Endodermal cell (in vitro differentiated cells): ENCODE results near the gene ORAI1. TPM values are rescaled to one million over a fixed set of nuclear protein-coding genes. Genes with fewer than 3 reads are reported as not detected.

ENCODE experiments used
- DNase-seq: peaks from one replicate; pipeline ENCODE4 v3.0.0-alpha.2; 2017
- H3K27ac ChIP-seq: 2 replicates; pipeline ENCODE4 v1.5.1; 2013; ENCODE audit warnings: mild to moderate bottlenecking, low read depth, low read length, moderate library complexity
- H3K27me3 ChIP-seq: 2 replicates; pipeline ENCODE4 v1.6.1; 2013; ENCODE audit warnings: mild to moderate bottlenecking, low read length, moderate library complexity; ENCODE audit not compliant: insufficient read depth, control insufficient read depth, poor library complexity, severe bottlenecking
- H3K36me3 ChIP-seq: 2 replicates; pipeline ENCODE4 v1.7.0; 2013; ENCODE audit warnings: mild to moderate bottlenecking, low read length, moderate library complexity; ENCODE audit not compliant: control insufficient read depth, insufficient read depth
- H3K4me1 ChIP-seq: one replicate; pipeline ENCODE4 v1.7.0; 2013; ENCODE audit warnings: low read length; ENCODE audit not compliant: control insufficient read depth, insufficient read depth
- H3K4me3 ChIP-seq: 2 replicates; pipeline ENCODE4 v1.5.1; 2013; ENCODE audit warnings: mild to moderate bottlenecking, low read length, moderate library complexity
- H3K9ac ChIP-seq: 2 replicates; pipeline ENCODE4 v1.6.1; 2013; ENCODE audit warnings: mild to moderate bottlenecking, low read length, moderate library complexity; ENCODE audit not compliant: poor library complexity, severe bottlenecking; ENCODE audit errors: extremely low read depth
- H3K9me3 ChIP-seq: 2 replicates; pipeline ENCODE4 v1.6.1; 2013; ENCODE audit warnings: mild to moderate bottlenecking, low read length, moderate library complexity; ENCODE audit not compliant: control insufficient read depth
- H3K27ac Mint-ChIP-seq: 2 replicates; pipeline ENCODE4 v1.8.0; 2020; ENCODE audit warnings: mixed read lengths
- H3K27me3 Mint-ChIP-seq: 2 replicates; pipeline ENCODE4 v1.8.0; 2021; ENCODE audit warnings: mild to moderate bottlenecking, mixed read lengths; ENCODE audit not compliant: insufficient read depth
- H3K36me3 Mint-ChIP-seq: 2 replicates; pipeline ENCODE4 v1.8.0; 2020; ENCODE audit warnings: low read depth, mixed read lengths
- H3K4me1 Mint-ChIP-seq: 2 replicates; pipeline ENCODE4 v1.8.0; 2020; ENCODE audit warnings: mixed read lengths
- H3K4me3 Mint-ChIP-seq: 2 replicates; pipeline ENCODE4 v1.8.0; 2020; ENCODE audit warnings: mild to moderate bottlenecking, moderate library complexity, mixed read lengths
- H3K9me3 Mint-ChIP-seq: 2 replicates; pipeline ENCODE4 v1.8.0; 2020; ENCODE audit warnings: mild to moderate bottlenecking, mixed read lengths
- WGBS, 2 experiments: methylation state at CpG; one replicate each; pipeline versions ENCODE4 v1.1.5 to v1.1.7; 2013; ENCODE audit warnings: missing lambda C conversion rate in 2 of 2, mixed read lengths in 1 of 2; ENCODE audit not compliant: insufficient coverage in 1 of 2, insufficient read length in 1 of 2; 5-methylcytosine and 5-hydroxymethylcytosine counted together
- total RNA-seq, 2 donors: library from RNA; stranded (reverse); fragmentation: NEBNext Ultra II Directional in 1 of 2; extraction: Animal tissue kit (Norgen Biotek cat#: 25700) in 1 of 2; gene quantifications; 2 replicates in 1 of 2; 3 replicates in 1 of 2; pipeline ENCODE4 v1.2.1, GENCODE V29; 2021
- TF ChIP-seq, protein P1 (sequence below): fragments of 200-600 bp; sonication (generic); conservative IDR thresholded peaks from 2 replicates; pipeline ENCODE4 v1.5.0; 2021; ENCODE audit warnings: antibody characterized with exemption, mild to moderate bottlenecking

Gene ORAI1
- total RNA-seq, 2 donors from 2014 or later, result 35.3 to 39.2 TPM

DNA sequence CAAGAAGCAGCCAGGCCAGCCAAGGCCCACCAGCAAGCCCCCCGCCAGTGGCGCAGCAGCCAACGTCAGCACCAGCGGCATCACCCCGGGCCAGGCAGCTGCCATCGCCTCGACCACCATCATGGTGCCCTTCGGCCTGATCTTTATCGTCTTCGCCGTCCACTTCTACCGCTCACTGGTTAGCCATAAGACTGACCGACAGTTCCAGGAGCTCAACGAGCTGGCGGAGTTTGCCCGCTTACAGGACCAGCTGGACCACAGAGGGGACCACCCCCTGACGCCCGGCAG, 15.0 kb downstream of the ORAI1 start:
- Histone ChIP-seq H3K27ac (no peak overlapping the region), H3K9ac (no peak overlapping the region), H3K4me1 (no peaks in the 10 kb centered on the region), H3K27me3 (no peaks in the 10 kb centered on the region), H3K4me3 (no peak overlapping the region), H3K9me3 (no peaks in the 10 kb centered on the region), H3K36me3 (peaks cover 32% of the 10 kb centered on the region)
- Mint-ChIP-seq H3K36me3 (peaks cover 47% of the 10 kb centered on the region), H3K4me1 (no peaks in the 10 kb centered on the region), H3K27ac (peak overlapping the region; percentile 26), H3K9me3 (peaks cover 4% of the 10 kb centered on the region), H3K4me3 (no peak overlapping the region), H3K27me3 (no peaks in the 10 kb centered on the region)
- TF ChIP-seq, protein P1, sequence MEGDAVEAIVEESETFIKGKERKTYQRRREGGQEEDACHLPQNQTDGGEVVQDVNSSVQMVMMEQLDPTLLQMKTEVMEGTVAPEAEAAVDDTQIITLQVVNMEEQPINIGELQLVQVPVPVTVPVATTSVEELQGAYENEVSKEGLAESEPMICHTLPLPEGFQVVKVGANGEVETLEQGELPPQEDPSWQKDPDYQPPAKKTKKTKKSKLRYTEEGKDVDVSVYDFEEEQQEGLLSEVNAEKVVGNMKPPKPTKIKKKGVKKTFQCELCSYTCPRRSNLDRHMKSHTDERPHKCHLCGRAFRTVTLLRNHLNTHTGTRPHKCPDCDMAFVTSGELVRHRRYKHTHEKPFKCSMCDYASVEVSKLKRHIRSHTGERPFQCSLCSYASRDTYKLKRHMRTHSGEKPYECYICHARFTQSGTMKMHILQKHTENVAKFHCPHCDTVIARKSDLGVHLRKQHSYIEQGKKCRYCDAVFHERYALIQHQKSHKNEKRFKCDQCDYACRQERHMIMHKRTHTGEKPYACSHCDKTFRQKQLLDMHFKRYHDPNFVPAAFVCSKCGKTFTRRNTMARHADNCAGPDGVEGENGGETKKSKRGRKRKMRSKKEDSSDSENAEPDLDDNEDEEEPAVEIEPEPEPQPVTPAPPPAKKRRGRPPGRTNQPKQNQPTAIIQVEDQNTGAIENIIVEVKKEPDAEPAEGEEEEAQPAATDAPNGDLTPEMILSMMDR, result no peak
- 94 to 97% methylated on average over 14 to 18 of the region's 18 CpGs for WGBS, 2 experiments
- peak; percentile 50 for DNase-seq

DNA sequence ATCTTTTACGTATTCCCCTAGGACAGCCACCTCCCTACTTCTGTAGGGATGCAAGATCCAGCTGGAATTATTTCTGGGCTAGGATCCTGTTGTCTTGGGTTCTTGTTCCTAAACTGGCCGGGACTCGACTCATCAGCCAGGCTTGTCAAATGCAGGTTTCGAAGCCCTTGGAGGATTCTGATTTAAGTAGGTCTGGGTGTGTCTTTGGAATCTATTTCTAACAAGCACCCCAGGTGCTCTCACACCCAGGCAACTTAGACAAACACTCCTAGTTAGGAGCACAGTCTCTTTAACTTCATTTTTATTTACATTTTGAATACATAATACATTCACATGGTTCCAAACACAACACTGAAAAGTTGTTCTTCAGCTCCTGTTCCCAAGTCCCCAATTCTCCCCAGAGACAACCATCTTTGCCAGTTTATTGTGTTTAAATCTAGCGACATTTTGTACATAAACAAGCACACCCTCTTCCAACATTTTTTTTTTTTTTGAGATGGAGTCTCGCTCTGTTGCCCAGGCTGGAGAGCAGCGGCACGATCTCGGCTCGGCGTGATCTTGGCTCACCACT, 22.2 kb downstream of the ORAI1 start:
- no peak overlapping the region for H3K27ac ChIP-seq
- H3K36me3 ChIP-seq, result peaks cover 4% of the 10 kb centered on the region
- no peaks in the 10 kb centered on the region for H3K9me3 ChIP-seq
- Mint-ChIP-seq H3K27me3 (no peaks in the 10 kb centered on the region), H3K27ac (no peak overlapping the region), H3K4me1 (peaks cover 7% of the 10 kb centered on the region), H3K36me3 (peaks cover 23% of the 10 kb centered on the region), H3K4me3 (no peak overlapping the region), H3K9me3 (peaks cover 5% of the 10 kb centered on the region)
- TF ChIP-seq, protein P1, result no peak
- WGBS, 2 experiments, result 81 to 95% methylated on average over 3 to 11 of the region's 11 CpGs
- DNase-seq, result peak; percentile 52
- H3K9ac ChIP-seq, result no peak overlapping the region
- no peak overlapping the region for H3K4me3 ChIP-seq
- H3K27me3 ChIP-seq, result no peaks in the 10 kb centered on the region
- H3K4me1 ChIP-seq, result no peaks in the 10 kb centered on the region

DNA sequence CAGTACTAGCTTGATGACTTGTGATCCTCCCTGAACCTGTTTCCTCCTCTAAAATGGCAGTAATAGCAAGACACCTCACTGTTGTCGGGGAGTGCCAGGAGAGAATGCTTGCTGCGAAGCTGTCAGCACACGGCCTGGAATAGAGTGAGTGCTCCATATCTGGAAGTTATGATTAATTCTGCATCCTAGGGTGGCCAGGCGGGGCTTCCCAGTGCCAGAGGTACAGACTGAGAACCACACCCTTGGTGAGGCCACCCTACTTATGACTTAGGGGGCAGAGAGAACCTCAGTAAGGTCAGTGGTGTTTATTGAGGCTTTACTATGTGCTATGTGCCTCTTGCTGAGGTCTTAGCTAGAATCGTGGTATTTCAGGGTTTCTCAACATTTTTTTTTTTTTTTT, 23.0 kb downstream of the ORAI1 start:
- Histone ChIP-seq H3K27ac (no peak overlapping the region), H3K27me3 (no peaks in the 10 kb centered on the region), H3K9ac (no peak overlapping the region), H3K4me1 (no peaks in the 10 kb centered on the region), H3K9me3 (no peaks in the 10 kb centered on the region), H3K4me3 (no peak overlapping the region), H3K36me3 (peaks cover 4% of the 10 kb centered on the region)
- H3K27me3 Mint-ChIP-seq, result no peaks in the 10 kb centered on the region
- H3K9me3 Mint-ChIP-seq, result peaks cover 11% of the 10 kb centered on the region
- H3K4me1 Mint-ChIP-seq, result peaks cover 7% of the 10 kb centered on the region
- 93 to 100% methylated on average over 1 to 5 of the region's 5 CpGs for WGBS, 2 experiments
- TF ChIP-seq, protein P1, result no peak
- peaks cover 24% of the 10 kb centered on the region for H3K36me3 Mint-ChIP-seq
- no peak overlapping the region for H3K4me3 Mint-ChIP-seq
- H3K27ac Mint-ChIP-seq, result peak overlapping the region; percentile 65
- no peak for DNase-seq
